Uterus (tissue), 4 donors: ENCODE measurements around the gene FRMPD2. TPM values are rescaled to one million over a fixed set of nuclear protein-coding genes. Genes with fewer than 3 reads are reported as not detected.
"Not testable (repeated sequence)": the region's sequence is repeated elsewhere in the genome, so short reads cannot be mapped to it uniquely, and the experiment has no call there.

Source experiments
- DNase-seq, 2 donors: peaks; one replicate each; pipeline ENCODE4 v3.0.0-alpha.2; 2019 to 2020
- H3K27ac ChIP-seq, 2 donors: fragments of 200-600 bp; sonication (generic); 1 replicate in 1 of 2; 2 replicates in 1 of 2; pipeline ENCODE4 v1.5.1; 2016 to 2018
- H3K27me3 ChIP-seq, 2 donors: fragments of 200-600 bp; sonication (generic); one replicate each; pipeline ENCODE4 v1.5.1; 2018 to 2019; ENCODE audit warnings: control low read depth in 1 of 2
- H3K36me3 ChIP-seq, 2 donors: fragments of 200-600 bp; sonication (generic); one replicate each; pipeline ENCODE4 v1.5.1; 2019; ENCODE audit warnings: control low read depth in 1 of 2
- H3K4me1 ChIP-seq, 2 donors: fragments of 200-600 bp; sonication (generic); one replicate each; pipeline ENCODE4 v1.5.1; 2018 to 2019; ENCODE audit warnings: control low read depth in 1 of 2
- H3K4me3 ChIP-seq, 2 donors: fragments of 200-600 bp; sonication (generic); 1 replicate in 1 of 2; 2 replicates in 1 of 2; pipeline ENCODE4 v1.5.1; 2018 to 2019; ENCODE audit warnings: mild to moderate bottlenecking in 1 of 2
- H3K9me3 ChIP-seq, 2 donors: fragments of 200-600 bp; sonication (generic); one replicate each; pipeline ENCODE4 v1.5.1; 2019; ENCODE audit warnings: control low read depth in 1 of 2
- POLR2A ChIP-seq, 2 donors: fragments of 450-650 bp; IDR thresholded peaks; one replicate each; pipeline ENCODE4 v1.6.1; 2016; ENCODE audit warnings: antibody characterized with exemption in 2 of 2, mild to moderate bottlenecking in 1 of 2, moderate library complexity in 1 of 2
- intact Hi-C: fragments of 100-400 bp; cut with DNase I; formaldehyde crosslinking; loops from one replicate; pipeline ENCODE4 v1.15.1; 2023; ENCODE audit warnings: low total_unique reads
- total RNA-seq, 4 donors: library from RNA; depleted of rRNA in 3 of 4; stranded (reverse); fragments of >200 nt in 3 of 4; gene quantifications; one replicate each; pipeline versions ENCODE4 v1.1.0 to v1.2.4, GENCODE V29; 2014 to 2023
- TF ChIP-seq, protein P1 (sequence below), 4 experiments: fragments of 200-600 bp in 2 of 4; fragments of 450-650 bp in 2 of 4; sonication (generic) in 2 of 4; IDR thresholded peaks; one replicate each; pipeline ENCODE4 v1.5.1; 2016 to 2019; ENCODE audit warnings: antibody characterized with exemption in 4 of 4, mild to moderate bottlenecking in 2 of 4, moderate library complexity in 1 of 4
- donor health status: DM: yes; HTN: yes; CAD: no.

The FRMPD2 gene
- total RNA-seq, 4 donors from 2014 or later: 0.21 to 2.5 (median 0.26) TPM; not detected in 1

GRCh38 chr10:48284002-48284546 lies 9.6 kb upstream of the FRMPD2 start:
- no peak for DNase-seq
- H3K9me3 ChIP-seq: no peaks in the 10 kb centered on the region
- no peaks in the 10 kb centered on the region for H3K27me3 ChIP-seq
- TF ChIP-seq POLR2A (IDR thresholded peaks at IDR 0.05): no peak
- TF ChIP-seq, protein P1, sequence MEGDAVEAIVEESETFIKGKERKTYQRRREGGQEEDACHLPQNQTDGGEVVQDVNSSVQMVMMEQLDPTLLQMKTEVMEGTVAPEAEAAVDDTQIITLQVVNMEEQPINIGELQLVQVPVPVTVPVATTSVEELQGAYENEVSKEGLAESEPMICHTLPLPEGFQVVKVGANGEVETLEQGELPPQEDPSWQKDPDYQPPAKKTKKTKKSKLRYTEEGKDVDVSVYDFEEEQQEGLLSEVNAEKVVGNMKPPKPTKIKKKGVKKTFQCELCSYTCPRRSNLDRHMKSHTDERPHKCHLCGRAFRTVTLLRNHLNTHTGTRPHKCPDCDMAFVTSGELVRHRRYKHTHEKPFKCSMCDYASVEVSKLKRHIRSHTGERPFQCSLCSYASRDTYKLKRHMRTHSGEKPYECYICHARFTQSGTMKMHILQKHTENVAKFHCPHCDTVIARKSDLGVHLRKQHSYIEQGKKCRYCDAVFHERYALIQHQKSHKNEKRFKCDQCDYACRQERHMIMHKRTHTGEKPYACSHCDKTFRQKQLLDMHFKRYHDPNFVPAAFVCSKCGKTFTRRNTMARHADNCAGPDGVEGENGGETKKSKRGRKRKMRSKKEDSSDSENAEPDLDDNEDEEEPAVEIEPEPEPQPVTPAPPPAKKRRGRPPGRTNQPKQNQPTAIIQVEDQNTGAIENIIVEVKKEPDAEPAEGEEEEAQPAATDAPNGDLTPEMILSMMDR (IDR thresholded peaks at IDR 0.05): no peak
- H3K4me1 ChIP-seq: no peaks in the 10 kb centered on the region
- no peak overlapping the region for H3K27ac ChIP-seq
- H3K36me3 ChIP-seq: no peaks in the 10 kb centered on the region
- H3K4me3 ChIP-seq: no peak overlapping the region
- intact Hi-C loops: no loop called here

DNA sequence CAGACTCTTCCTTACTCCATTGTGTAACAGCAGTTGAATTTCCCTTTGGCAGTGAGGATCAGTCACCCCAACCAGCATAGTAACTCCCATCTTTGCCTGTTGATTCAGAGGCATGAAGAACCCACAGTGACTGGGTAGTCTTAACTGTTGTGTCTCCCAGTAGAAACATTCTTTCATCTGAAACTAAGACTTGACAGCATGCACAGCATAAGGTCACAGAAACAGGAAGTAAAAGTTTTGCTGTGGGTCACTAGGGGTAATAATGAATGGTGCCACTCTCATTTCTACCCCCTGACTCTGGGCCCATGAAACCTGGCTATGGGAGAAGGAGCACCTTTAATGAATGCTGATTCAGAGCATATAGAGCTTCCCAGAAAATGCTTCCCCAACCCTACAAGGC lies 8.3 kb upstream of the FRMPD2 start:
- intact Hi-C loops: no loop called here
- TF ChIP-seq POLR2A (IDR thresholded peaks at IDR 0.05): no peak
- TF ChIP-seq, protein P1 (IDR thresholded peaks at IDR 0.05): no peak

GRCh38 chr10:48281697-48282096 lies 7.2 kb upstream of the FRMPD2 start:
- H3K4me1 ChIP-seq, H3K4me3 ChIP-seq, H3K27me3 ChIP-seq, DNase-seq, H3K9me3 ChIP-seq, H3K36me3 ChIP-seq, H3K27ac ChIP-seq, intact Hi-C loops: not testable (repeated sequence)

More for the DNA sequence above, 8.3 kb upstream of the FRMPD2 start:
- H3K27me3 ChIP-seq: no peaks in the 10 kb centered on the region
- no peaks in the 10 kb centered on the region for H3K36me3 ChIP-seq
- no peak overlapping the region for H3K4me3 ChIP-seq
- H3K4me1 ChIP-seq: no peaks in the 10 kb centered on the region
- DNase-seq: no peak
- H3K27ac ChIP-seq: no peak overlapping the region
- no peaks in the 10 kb centered on the region for H3K9me3 ChIP-seq

- intact Hi-C loops: no loop called here
- no peaks in the 10 kb centered on the region for H3K27me3 ChIP-seq
- no peak overlapping the region for H3K27ac ChIP-seq
- no peaks in the 10 kb centered on the region for H3K4me1 ChIP-seq
- TF ChIP-seq, protein P1 (IDR thresholded peaks at IDR 0.05): no peak
- no peak for TF ChIP-seq POLR2A (IDR thresholded peaks at IDR 0.05)
- no peak for DNase-seq
- H3K9me3 ChIP-seq: no peaks in the 10 kb centered on the region
- H3K36me3 ChIP-seq: no peaks in the 10 kb centered on the region
- no peak overlapping the region for H3K4me3 ChIP-seq
These were observed 4.7 kb upstream of the FRMPD2 start for GRCh38 chr10:48279081-48279751.

- Histone ChIP-seq H3K4me1 (no peaks in the 10 kb centered on the region), H3K27me3 (no peaks in the 10 kb centered on the region), H3K4me3 (no peak overlapping the region), H3K36me3 (no peaks in the 10 kb centered on the region), H3K9me3 (no peaks in the 10 kb centered on the region), H3K27ac (no peak overlapping the region)
- TF ChIP-seq, protein P1 (IDR thresholded peaks at IDR 0.05): no peak
- TF ChIP-seq POLR2A (IDR thresholded peaks at IDR 0.05): no peak
- no peak for DNase-seq
- intact Hi-C loops: no loop called here
These were observed 2.6 kb upstream of the FRMPD2 start for GRCh38 chr10:48277093-48277492.
